DLD1 (cell line): Measurements from ENCODE around the gene FGD1.
"Not testable (repeated sequence)": the region's sequence is repeated elsewhere in the genome, so short reads cannot be mapped to it uniquely, and the experiment has no call there.

Experiments used
- in situ Hi-C: cut with HindIII; loops from 2 replicates; pipeline ENCODE4 v1.10.0; 2017; ENCODE audit warnings: low sequenced_read_pairs

The FGD1 gene

DNA sequence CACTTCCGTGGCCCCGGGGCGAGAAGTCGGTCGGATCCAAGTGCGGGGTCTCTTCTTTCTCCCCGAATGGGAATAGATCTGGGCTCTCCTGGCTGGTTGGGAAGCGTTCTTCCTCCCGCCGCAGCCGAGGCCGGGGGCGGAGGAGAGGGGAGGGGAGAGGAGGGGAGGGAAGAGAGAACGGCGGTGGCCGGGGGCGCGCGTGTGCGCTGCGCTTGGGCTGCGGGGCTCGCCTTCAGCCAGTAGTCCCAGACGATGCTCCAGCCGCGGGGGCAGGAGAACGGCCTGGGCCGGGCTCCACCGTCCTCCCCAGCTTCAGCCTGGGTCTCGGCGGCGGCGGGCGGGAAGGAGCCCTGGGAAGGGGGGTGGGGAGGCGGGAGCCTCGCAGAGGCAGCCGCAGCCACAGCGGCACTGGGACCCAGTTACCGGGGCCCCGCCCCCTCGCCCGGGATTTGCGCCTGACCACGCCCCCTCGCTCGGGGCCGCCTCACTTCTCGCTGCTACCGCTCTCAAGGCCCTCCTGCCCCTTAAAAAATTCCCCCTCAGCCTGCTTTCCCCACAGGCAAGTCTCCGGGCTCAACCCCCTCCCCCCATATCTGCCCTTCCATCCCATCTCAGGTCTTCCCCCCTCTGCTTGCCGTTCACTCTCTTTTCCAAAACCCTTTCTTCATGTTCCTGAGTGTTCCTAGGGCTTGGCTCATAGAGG is at the start of gene FGD1:
Gene FGD1 (minus strand): TSS at position 421 of the 703 bp plus-strand sequence. CDS start 802 bp downstream, outside the sequence.
- in situ Hi-C loops, result no loop called here

DNA sequence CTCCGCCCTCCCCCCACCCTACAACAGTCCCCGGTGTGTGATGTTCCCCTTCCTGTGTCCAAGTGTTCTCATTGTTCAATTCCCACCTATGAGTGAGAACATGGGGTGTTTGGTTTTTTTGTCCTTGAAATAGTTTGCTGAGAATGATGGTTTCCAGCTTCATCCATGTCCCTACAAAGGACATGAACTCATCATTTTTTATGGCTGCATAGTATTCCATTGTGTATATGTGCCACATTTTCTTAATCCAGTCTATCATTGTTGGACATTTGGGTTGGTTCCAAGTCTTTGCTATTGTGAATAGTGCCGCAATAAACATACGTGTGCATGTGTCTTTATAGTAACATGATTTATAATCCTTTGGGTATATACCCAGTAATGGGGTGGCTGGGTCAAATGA is 46.2 kb upstream of the FGD1 start:
- in situ Hi-C loops, result not testable (repeated sequence)

DNA sequence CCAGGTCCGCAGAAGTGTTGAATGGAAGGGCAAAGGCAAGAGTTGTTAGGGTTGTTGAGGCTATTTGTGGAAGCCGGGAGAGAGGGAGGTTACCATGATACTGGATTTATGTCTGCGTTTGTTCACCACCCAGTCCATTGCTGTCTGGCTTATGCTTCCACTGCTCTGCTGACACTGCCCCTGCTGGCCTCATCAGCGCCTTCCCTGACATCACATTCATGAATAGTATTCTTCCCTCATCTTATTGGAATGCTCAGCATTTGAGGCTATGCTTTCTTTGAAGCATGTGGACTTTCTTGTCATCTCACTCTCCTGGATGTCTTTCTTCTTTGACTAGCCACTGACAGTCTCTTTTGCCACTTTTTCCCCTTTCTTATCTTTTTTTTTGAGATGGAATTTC is 44.3 kb upstream of the FGD1 start:
- in situ Hi-C loops, result no loop called here

DNA sequence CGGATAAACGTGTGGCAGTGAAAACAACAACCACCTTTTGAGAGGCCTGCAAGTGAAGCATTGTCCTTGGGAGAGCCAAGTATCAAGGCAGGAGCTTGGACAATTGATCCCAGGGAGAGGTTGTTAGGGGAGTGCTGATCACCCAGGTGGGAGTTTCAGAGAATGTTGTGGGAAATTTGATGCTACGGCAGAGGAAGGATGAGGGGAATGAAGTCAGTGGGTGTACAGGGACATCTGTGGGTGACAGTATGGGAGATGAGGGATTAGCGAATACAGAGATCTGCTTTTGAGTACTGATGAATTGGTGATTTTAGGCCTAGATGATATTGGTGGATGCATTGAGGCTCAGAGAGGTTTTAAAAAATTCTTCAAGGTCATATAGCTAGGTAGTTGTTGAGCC is 38.2 kb upstream of the FGD1 start:
- in situ Hi-C loops, result no loop called here

DNA sequence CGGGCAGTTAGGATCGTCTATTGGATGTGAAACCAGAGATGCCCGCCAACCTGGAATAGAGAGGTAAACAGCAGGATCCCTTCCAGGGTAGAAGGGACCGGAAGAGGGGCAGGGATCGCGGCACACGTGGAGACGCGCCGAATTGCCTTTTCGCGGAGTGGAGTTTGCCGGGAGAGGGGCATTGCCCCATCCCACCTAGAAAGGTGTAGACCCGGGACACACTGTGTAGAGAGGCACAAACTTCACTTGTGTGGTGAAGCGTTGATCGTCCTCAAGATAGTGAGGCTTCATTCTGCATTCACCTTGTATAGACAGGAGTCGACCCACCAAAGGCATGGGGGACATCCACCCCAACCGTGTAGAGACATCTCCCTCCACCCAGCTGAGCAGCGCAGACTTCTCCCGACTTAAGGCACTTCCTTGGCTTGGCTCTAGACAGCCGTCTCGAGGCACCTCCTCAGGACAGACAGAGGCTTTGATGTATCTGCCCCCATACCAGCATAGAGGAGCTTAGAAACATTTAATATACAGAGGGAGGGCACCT is 34.4 kb upstream of the FGD1 start:
- in situ Hi-C loops, result no loop called here

DNA sequence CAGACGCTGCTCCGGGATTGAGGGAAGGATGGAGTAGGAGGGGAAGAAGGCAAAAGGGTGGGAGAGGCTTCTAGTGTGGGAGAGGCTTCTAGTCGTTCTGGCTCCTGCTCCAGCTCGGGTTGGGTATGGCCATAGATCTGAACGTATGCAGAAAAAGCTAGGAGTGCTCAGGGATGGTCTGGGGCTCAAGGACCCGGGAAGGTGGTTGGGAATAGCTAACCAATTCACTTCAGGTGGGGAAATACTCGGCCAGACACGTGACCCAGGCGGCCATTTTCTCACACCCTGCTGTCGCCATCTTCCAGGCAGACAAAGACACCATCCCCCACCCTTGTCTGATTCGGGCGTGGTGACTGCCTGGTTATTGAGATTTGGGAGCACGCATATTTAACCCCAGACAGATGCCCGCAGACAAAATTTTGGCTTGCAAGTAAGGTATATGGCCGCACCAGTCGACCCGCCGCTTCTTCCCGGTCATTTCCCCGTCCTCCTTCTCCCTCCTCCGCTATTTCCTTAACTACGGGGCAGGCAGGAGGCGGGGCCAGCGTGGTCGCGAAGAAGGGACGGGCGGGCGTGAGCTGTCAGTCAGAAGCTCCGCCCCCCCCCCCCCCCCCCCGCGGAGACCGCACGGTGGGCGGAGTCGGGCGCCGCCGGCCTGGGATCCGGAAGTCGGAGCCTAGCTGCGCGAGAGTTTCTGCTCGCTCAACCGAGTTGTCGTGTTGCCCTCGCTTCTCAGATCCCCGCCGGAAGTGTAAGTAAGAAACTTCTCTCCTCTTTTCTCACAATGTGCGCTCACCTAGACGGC is 33.7 kb upstream of the FGD1 start, which contains the start of gene GNL3L:
Gene GNL3L (plus strand): TSS at position 668 of the 805 bp plus-strand sequence. CDS start 2,348 bp downstream, outside the sequence.
- in situ Hi-C loops, result no loop called here

DNA sequence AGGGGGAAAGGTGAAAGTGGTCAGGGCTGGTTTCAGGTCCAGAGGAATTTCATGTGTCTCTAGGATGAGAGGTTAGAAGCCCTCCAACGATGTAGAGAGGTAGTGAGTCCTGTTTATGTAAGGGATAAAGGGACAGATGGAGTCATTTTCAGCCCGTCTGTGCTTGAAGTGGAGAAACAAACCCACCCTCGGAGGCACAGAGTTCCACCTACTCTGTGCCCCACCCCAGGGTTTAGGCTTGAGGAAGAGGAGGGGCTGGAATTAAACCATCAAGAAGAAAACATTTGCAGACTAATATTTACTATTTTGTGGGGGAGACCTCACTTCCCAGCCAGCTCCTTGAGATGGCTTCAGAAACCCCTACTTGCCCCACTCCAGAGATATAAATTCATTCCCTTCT is 33.1 kb upstream of the FGD1 start:
- in situ Hi-C loops, result no loop called here

DNA sequence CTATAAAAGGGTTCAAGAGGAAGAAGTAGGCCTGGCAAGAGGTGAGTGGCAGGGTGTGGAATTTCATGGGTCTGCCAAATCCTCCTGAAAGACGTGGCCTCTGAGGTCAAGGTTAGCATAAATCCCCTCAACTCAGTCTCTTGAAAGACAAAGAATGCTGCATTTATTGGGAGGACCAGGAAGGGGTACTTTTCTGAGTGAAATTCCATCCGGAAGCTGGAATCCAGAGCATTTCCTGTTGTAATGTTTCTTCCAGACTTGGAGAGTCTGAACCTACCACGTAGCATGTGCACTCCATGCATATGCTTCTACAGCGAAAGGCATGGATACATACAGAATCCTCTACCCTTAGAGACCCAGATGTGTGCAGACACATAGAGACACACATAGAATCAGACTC is 13.4 kb upstream of the FGD1 start:
- in situ Hi-C loops, result no loop called here

DNA sequence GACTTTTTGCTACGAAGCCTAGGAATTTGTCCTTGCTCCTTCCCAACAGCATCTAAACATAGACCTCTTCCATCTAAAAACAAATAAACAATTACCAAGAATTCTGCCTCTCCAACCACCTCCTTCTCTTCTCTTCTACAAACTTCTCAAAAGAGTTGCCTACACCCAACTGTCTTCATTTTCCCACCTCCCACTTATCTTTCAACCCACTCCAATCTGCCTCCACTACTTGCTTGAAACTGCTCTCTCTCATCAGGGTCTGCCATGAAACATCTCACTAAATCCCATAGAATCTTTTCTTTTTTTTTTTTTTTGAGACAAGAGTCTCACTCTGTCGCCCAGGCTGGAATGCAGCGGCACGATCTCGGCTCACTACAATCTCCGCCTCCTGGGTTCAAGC is 902 bp upstream of the FGD1 start:
- in situ Hi-C loops, result no loop called here

DNA sequence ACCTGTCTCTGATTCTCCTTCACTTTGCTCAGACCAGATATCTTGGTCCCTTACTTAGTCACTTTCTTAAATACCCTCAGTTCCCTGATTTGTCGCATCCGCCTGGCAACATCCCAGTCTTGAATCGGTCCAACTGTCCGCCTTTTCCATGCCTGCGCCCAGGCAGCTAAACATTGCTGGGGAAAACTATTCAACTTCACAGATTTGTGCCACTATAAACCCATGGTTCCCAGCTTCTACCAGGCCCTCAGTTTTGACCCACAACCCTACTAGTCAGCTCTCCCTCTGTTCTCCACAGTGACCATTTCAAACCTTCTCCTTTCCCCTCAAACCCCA is 451 bp upstream of the FGD1 start:
- in situ Hi-C loops, result no loop called here

DNA sequence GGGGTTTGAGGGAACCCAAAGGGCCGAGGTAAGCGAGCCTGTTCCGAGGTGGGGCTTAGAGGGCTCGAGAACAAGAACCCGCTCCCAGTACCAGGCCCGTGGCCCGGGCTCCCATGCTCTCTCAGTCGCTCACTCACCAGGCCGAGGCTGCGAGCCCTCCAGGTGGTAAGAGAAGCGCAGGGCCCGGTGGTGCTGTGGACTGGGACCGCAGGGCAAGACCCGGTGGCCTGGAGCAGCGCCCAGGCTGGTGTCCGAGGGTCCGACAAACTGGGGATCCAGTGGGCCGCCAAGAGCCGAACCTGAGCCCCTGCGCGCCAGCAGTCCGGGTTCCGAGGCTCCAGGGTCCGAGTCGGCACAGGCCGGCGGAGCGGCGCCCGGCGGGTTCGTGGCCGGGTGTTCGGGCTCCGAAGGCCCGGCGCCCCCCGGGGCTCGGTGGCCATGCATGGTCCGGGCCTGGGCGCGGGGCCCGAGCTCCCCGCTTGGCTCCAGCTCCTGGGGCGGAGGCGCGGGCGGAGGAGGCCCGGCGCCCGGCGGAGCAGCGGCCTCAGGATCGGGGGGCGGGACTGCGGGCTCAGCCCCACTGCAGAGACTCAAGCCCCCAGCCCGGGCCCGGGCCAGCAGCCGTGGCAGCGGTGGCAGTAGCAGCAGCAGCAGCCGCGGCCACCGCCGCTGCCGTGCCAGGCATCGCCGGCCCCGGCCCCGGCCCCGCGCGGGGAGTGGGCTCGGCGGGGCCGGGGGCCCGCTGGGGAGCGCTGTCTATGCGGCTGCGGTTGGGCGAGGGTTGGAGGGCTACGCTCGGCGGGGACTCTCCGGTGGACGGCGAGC is 833 bp downstream of the FGD1 start:
- in situ Hi-C loops, result no loop called here

DNA sequence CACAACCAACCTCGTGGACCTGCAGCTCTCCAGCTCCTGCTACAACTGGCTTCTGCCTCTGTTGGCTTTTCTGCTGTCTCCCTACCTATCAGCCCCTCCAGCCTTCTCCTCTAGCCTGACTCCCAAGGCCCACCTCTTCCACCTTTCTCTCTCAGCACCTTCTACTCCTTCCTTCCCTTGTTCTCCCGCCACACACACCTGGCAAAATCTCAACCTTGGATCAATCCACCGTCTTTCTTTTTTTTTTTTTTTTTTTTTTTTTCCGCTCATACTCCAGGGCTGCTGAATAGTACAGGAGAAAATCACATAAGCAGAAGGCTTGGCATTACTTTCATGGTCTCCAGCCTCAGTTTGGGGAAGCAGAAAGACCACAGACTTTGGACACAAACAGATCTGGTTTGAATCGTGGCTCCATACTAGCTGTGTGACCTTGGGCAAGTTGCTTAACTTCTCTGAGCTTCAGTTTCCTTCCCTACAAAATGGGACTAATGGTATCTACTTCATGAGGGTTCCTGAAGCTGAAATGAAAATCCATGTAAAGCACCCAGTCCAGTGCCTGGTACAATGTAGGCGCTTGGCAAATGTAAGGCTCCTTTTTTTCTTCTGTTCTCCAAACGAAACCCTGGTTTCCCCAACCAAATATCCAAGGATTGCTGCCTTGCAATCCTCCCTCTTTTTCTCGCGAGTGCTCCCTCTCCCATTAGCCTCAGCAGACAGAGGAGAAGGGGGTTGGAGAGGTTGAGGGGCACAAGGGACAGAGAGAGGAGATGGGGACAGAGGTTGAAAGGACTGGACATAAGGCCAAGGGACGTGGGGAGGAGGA is 1.7 kb downstream of the FGD1 start:
- in situ Hi-C loops, result no loop called here

DNA sequence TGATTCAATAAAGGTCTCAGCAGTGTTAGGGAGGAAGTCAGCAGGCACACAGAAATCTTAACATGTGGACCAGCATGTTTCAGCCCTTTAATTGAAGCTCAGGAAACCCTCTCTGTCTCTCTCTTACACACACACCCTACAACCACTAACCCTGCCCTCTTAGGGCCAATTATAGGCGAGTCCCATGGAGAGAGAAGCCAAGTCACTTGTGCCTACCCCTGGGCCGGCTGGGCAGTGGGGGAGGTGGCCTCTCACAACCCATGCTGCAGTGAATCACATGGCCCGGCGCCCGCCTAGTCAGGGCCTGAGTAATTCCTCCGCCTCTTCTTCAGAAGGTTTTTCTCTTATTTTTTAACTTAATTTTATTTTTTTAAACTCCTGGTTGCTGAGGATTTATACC is 3.7 kb downstream of the FGD1 start:
- in situ Hi-C loops, result no loop called here

DNA sequence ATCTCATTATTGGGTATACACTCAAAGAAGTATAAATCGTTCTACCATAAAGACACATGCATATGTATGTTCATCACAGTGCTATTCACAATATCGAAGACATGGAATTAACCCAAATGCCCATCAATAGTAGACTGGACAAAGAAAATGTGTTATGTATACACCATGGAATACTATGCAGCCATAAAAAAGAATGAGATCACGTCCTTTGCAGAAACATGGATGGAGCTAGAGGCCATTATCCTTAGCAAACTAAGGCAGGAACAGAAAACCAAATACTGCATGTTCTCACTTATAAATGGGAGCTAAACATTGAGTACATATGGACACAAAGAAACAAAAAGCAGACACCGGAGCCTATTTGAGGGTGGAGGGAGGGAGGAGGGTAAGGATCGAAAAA is 6.2 kb downstream of the FGD1 start:
- in situ Hi-C loops, result not testable (repeated sequence)

DNA sequence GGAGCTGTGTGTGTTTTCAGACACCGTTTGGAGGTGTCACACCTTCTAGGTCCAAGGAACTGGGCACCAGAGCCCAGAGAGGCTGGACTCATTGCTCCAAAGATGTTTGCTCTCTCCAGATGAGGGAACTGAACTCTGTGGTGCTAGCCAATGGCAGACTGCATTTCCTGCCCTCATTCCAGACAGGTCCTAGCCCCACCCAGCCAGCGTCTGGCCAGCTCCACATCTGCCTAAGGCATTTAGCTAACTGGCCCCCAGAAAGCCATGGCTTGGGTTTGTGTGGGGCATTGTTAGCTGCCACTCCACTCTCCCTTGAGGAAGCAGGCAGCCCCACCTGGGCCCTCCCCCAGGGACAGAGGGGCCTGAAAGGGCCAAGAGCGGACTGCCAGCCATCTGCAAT is 11.4 kb downstream of the FGD1 start:
- in situ Hi-C loops, result no loop called here

DNA sequence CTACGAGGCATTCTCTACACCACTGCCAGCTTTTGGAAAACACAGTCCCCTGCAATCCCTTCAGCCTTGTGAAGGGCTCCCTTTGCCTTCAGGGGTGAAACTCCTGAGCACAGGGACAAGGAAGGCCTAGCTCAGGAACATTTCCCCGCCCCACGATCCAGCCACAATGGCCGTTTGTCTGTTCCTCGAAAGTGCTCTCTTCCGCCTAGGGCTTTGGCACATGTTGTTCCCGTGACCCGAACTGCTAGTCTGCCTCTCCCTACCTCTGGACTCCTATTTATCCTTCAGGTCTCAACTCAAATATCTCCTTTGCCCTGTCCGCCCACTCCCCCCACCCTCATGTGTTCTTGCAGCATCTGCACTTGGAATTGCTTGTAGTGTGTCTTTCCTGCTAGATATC is 12.1 kb downstream of the FGD1 start:
- in situ Hi-C loops, result no loop called here

DNA sequence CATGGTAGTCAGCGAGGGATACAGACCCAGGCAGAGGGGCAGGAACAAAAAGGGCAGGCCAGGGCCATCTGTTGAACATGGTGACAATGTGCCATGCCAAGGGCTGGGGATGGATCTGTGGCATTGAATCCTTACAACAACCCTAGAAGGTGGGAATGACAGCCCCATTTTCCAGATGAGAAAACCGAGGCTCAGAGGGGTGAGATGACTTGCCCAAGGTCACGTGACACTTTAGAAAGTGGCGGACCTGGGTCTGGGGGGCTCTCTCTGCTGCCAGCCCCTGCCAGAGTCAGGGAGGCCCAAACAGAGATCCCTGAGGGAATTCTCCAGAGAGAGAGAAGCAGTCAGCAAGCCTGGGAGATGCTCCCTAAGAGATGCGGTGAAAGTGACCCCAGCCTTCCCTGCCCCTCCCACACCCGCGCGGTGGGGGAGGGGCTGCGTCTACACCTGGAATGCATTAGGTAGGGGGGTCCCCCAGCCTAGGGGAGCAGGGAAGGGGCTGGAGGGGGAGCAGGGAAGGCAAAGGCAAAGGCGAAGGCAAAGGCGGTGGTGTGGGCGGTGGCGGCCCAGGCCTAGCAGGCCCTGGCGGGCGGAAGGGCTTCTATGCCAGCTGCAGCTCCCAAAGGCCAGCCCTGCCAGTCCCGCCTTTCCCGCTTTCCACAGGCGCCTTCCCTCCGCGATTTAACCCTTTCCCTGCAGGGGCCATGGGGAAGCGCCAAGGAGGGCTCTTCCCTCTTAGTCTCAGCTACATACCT is 13.0 kb downstream of the FGD1 start:
- in situ Hi-C loops, result no loop called here

DNA sequence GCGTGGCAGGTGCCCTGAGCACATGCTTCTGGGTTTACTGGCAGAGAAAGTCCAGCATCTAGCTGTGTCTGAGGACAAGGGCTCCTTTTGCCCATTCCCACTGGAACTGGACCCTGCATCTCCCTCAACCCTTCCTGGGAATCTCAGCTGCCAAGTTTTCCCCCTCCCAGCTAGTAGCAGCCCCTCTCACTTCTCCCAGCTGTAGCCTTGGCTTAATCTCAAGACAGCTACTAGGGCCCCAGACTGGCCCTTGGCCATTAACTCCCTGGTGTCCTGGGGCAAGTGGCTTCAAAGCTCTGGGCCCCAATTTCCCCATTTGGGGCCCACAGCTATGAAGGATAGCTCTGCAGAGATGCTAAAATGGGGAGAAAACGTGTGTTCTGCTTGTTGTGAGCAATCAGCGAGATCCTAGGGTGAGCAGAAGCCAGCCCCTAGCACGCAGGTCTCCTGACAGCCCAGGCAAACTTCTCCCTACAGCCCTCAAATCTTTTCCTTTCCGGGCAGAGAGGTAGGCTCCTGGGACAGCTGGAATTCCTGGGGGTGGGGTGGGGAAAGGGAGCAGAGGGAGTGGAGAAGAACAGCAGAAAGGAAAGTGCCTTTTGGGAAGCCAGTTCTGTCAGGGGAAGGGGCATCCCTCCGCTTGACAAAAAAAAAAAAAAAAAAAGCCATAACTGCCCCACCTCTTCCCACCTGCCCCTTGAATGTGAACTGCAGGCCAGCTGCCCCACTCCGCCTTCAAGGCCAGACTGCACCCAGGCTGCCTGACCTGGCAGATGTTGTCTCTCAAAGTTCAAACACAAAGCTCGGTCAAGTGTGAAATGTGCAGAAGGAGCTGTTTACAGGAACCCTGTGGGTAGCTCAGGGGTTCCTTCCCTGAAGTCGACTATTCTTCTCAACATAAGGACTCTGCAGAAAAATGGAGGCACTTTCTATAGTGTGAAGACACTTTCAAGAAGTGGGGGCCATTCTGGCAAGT is 16.6 kb downstream of the FGD1 start:
- in situ Hi-C loops, result no loop called here
